PC-9 (cell line): ENCODE data around the gene GLTPD2. TPM values are rescaled to one million over a fixed set of nuclear protein-coding genes. Genes with fewer than 3 reads are reported as not detected.

ENCODE experiments used
- BruUV-seq: library from RNA; stranded (reverse); fragments of 400-500 nt; replicated peaks from 2 replicates; lab custom pipeline; 2021; lab: Mats Ljungman, UMichigan
- CTCF ChIA-PET: fragments of 300-600 bp; sonication (Branson Sonifier 250); formaldehyde crosslinking; loops from one replicate; lab custom pipeline; 2022; ENCODE audit warnings: antibody characterized with exemption; lab: Charles Lee
- POLR2A ChIA-PET: fragments of 300-600 bp; sonication (Branson Sonifier 250); formaldehyde crosslinking; loops from one replicate; lab custom pipeline; 2022; ENCODE audit warnings: antibody characterized with exemption; ENCODE audit not compliant: unreplicated experiment; lab: Charles Lee
- DNase-seq, 2 experiments: peaks; one replicate each; pipeline versions ENCODE4 v3.0.0 to v3.0.0-alpha.2; 2015 to 2022; ENCODE audit warnings: mixed read lengths in 1 of 2
- H2AFZ ChIP-seq: fragments of 200-600 bp; sonication (generic); 2 replicates; pipeline ENCODE4 v1.8.1; 2017; ENCODE audit warnings: antibody characterized with exemption
- H3F3A ChIP-seq: fragments of 200-600 bp; sonication (generic); 2 replicates; pipeline ENCODE4 v1.8.1; 2017; ENCODE audit warnings: antibody characterized with exemption, mild to moderate bottlenecking, low read depth; ENCODE audit not compliant: insufficient read depth
- H3K27ac ChIP-seq: fragments of 200-600 bp; sonication (generic); 2 replicates; pipeline ENCODE4 v1.6.1; 2016; ENCODE audit warnings: mixed run types
- H3K27me3 ChIP-seq: fragments of 200-600 bp; sonication (generic); 2 replicates; pipeline ENCODE4 v1.6.1; 2016; ENCODE audit warnings: low read depth, mixed run types; ENCODE audit not compliant: insufficient read depth
- H3K36me3 ChIP-seq: fragments of 200-600 bp; sonication (generic); 2 replicates; pipeline ENCODE4 v1.6.1; 2016; ENCODE audit warnings: low read depth, mixed run types
- H3K4me1 ChIP-seq: fragments of 200-600 bp; sonication (generic); replicated peaks from 2 replicates; pipeline ENCODE4 v1.6.1; 2016; ENCODE audit warnings: mixed run types; ENCODE audit not compliant: insufficient read depth
- H3K4me2 ChIP-seq: fragments of 200-600 bp; sonication (generic); 2 replicates; pipeline ENCODE4 v1.6.1; 2017; ENCODE audit warnings: mixed run types
- H3K4me3 ChIP-seq: fragments of 200-600 bp; sonication (generic); 2 replicates; pipeline ENCODE4 v1.6.1; 2016; ENCODE audit warnings: mixed run types
- H3K79me2 ChIP-seq: fragments of 200-600 bp; sonication (generic); 2 replicates; pipeline ENCODE4 v1.6.1; 2017; ENCODE audit warnings: low read depth, mixed run types
- H3K9me2 ChIP-seq: fragments of 200-600 bp; sonication (generic); 2 replicates; pipeline ENCODE4 v1.8.1; 2017; ENCODE audit warnings: mild to moderate bottlenecking; ENCODE audit not compliant: insufficient read depth
- H3K9me3 ChIP-seq: fragments of 200-600 bp; sonication (generic); 2 replicates; pipeline ENCODE4 v1.8.1; 2016; ENCODE audit warnings: low read depth; ENCODE audit not compliant: insufficient read depth
- H4K20me1 ChIP-seq: fragments of 200-600 bp; sonication (generic); 2 replicates; pipeline ENCODE4 v1.8.1; 2017; ENCODE audit not compliant: insufficient read depth
- CTCF ChIP-seq: fragments of 200-600 bp; sonication (generic); conservative IDR thresholded peaks from 2 replicates; pipeline ENCODE4 v1.6.1; 2017; ENCODE audit warnings: mixed run types, antibody characterized with exemption, mild to moderate bottlenecking, moderate library complexity
- EZH2 ChIP-seq: fragments of 200-600 bp; sonication (generic); IDR thresholded peaks from 2 replicates; pipeline ENCODE4 v1.8.0; 2017; ENCODE audit warnings: antibody characterized with exemption, low read depth
- intact Hi-C: fragments of 100-400 bp; cut with micrococcal nuclease; formaldehyde crosslinking; loops from one replicate; pipeline ENCODE4 v1.10.0; 2022; ENCODE audit not compliant: unreplicated experiment
- total RNA-seq: library from RNA; stranded (reverse); gene quantifications from 2 replicates; pipeline ENCODE4 v1.2.3, GENCODE V29; 2021

The GLTPD2 gene
- total RNA-seq, 1 experiment from 2014 or later, result not detected

- peaks cover 12% of the 10 kb centered on the region; the same call in 1 of the 2 replicates for H3K36me3 ChIP-seq
- POLR2A ChIA-PET, result no interaction called here
- peaks cover 22% of the 10 kb centered on the region for H3K79me2 ChIP-seq
- no peak for DNase-seq
- no peak overlapping the region for H3K27ac ChIP-seq
- H2AFZ ChIP-seq, result peak overlapping the region; percentile 90
- H3K4me3 ChIP-seq, result peak overlapping the region; percentile 82; the same call in 1 of the 2 replicates
- no peaks in the 10 kb centered on the region for H3K9me3 ChIP-seq
- TF ChIP-seq CTCF, result no peak
- no peak for TF ChIP-seq EZH2
- H4K20me1 ChIP-seq, result no peaks in the 10 kb centered on the region
- no peaks in the 10 kb centered on the region for H3K27me3 ChIP-seq
- H3K9me2 ChIP-seq, result no peaks in the 10 kb centered on the region
- H3F3A ChIP-seq, result peaks cover 21% of the 10 kb centered on the region
- CTCF ChIA-PET, result no interaction called here
- intact Hi-C loops, result loop anchor here (5.0 to 10.0 kb wide), 2 partner anchors 52 to 230 kb away; partner anchors contain the start of gene GGT6
- no TSS peak for BruUV-seq
- H3K4me1 ChIP-seq, result peaks cover 11% of the 10 kb centered on the region; the same call in 1 of the 2 replicates
- peak overlapping the region; percentile 95 for H3K4me2 ChIP-seq
Observed at GRCh38 chr17:4795168-4795567, 6.4 kb downstream of the GLTPD2 start.

- peaks cover 12% of the 10 kb centered on the region; the same call in 1 of the 2 replicates for H3K36me3 ChIP-seq
- DNase-seq, result peak in 1 of 2 experiments; percentile 41
- H3K4me3 ChIP-seq, result peak overlapping the region; percentile 82
- H3K4me1 ChIP-seq, result 0 out of 2 replicates have a peak, but pooled peaks cover 6% of the 10 kb centered on the region
- BruUV-seq, result no TSS peak
- peak overlapping the region; percentile 33 for H3K27ac ChIP-seq
- H3K4me2 ChIP-seq, result peak overlapping the region; percentile 95
- no peaks in the 10 kb centered on the region for H3K27me3 ChIP-seq
- no peaks in the 10 kb centered on the region for H3K9me3 ChIP-seq
- H3F3A ChIP-seq, result peaks cover 20% of the 10 kb centered on the region
- intact Hi-C loops, result loop anchor here (2.0 to 10.0 kb wide), 3 partner anchors 51 to 232 kb away; partner anchors contain the start of gene GGT6
- peaks cover 22% of the 10 kb centered on the region for H3K79me2 ChIP-seq
- CTCF ChIA-PET, result interaction anchor here (0.8 kb wide), 1 partner anchor 106 kb away, joined by 3 read pairs; the partner anchor contains the start of gene CHRNE
- POLR2A ChIA-PET, result interaction anchor here (1.0 kb wide), 2 partner anchors 36 to 87 kb away, joined by 3 to 6 read pairs; partner anchors contain the start of gene MINK1
- TF ChIP-seq CTCF, result no peak
- no peak for TF ChIP-seq EZH2
- H2AFZ ChIP-seq, result peak overlapping the region; percentile 80
- H3K9me2 ChIP-seq, result no peaks in the 10 kb centered on the region
- no peaks in the 10 kb centered on the region for H4K20me1 ChIP-seq
Observed at GRCh38 chr17:4796552-4796920, 7.8 kb downstream of the GLTPD2 start.

DNA sequence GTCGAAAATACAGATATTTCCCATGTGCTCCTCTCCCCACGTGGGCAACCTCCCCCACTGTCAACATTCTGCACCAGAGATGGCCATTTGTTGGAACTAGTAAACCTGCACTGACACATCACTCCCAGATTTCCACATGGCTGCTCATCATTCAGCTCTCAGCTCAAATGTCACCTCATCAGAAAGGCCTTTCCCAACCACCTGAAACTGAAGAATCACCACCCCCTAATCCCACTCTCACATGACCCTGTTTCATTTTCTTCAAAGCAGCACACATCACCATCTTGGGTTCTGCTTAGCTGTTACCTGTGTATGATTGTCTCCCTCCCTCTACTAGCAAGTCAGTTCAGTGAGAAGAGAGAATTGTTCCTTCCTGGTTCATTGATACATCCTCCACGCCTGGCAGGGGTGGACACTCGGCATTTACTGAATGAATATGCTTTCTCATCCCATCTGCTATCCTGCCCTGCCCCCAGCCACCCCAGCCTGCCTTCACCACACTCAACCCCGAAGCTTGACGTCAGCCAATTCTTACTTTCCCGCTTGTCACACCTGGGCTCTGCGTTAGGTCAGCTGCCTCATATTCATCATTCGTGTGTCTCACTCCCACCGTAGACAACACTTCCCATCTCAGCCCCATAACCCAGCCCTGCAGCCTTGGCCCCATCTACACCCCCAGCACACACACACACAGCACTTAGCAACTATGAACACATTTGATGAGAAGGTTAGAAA lies 11.9 kb downstream of the GLTPD2 start:
- Histone ChIP-seq H3K79me2 (peaks cover 22% of the 10 kb centered on the region), H3K4me1 (0 out of 2 replicates have a peak, but pooled peaks cover 6% of the 10 kb centered on the region), H3K4me3 (no peak overlapping the region), H3K9me2 (no peaks in the 10 kb centered on the region), H3K36me3 (peaks cover 12% of the 10 kb centered on the region; the same call in 1 of the 2 replicates), H2AFZ (no peak overlapping the region), H3K4me2 (no peak overlapping the region), H3F3A (peaks cover 20% of the 10 kb centered on the region), H3K27ac (no peak overlapping the region), H3K27me3 (no peaks in the 10 kb centered on the region), H3K9me3 (no peaks in the 10 kb centered on the region), H4K20me1 (no peaks in the 10 kb centered on the region)
- CTCF ChIA-PET, result interaction anchor here (0.6 kb wide), 1 partner anchor 233 kb away, joined by 7 read pairs; no protein-coding TSS in a partner anchor
- TF ChIP-seq EZH2, result no peak
- no peak for TF ChIP-seq CTCF
- DNase-seq, result no peak
- intact Hi-C loops, result no loop called here
- BruUV-seq, result no TSS peak
- POLR2A ChIA-PET, result interaction anchor here (0.7 kb wide), 1 partner anchor 57 kb away, joined by 5 read pairs; no protein-coding TSS in a partner anchor
